GM19455 (cell line): Measurements from ENCODE around the gene SLC39A11.

ENCODE experiments used
- ATAC-seq: cut with Tn5 transposase; IDR thresholded peaks from one replicate; pipeline ENCODE4 v1.9.1; 2021; ENCODE audit not compliant: unreplicated experiment

SLC39A11 gene

GRCh38 chr17:72609501-72609900 is 483.0 kb downstream of the SLC39A11 start:
- no peak for ATAC-seq

- ATAC-seq: no peak
Observed at GRCh38 chr17:72608436-72608835, 484.1 kb downstream of the SLC39A11 start.

- no peak for ATAC-seq
Observed at GRCh38 chr17:72606656-72607055, 485.8 kb downstream of the SLC39A11 start.

GRCh38 chr17:72605543-72605942 is 486.9 kb downstream of the SLC39A11 start:
- ATAC-seq: no peak

GRCh38 chr17:72604518-72604917 is 488.0 kb downstream of the SLC39A11 start:
- ATAC-seq: no peak

- ATAC-seq: no peak
Observed at GRCh38 chr17:72603420-72604242, 488.9 kb downstream of the SLC39A11 start.

GRCh38 chr17:72602517-72603419 is 489.7 kb downstream of the SLC39A11 start:
- no peak for ATAC-seq

- ATAC-seq: no peak
Observed at GRCh38 chr17:72600934-72601333, 491.6 kb downstream of the SLC39A11 start.

GRCh38 chr17:72599891-72600290 is 492.6 kb downstream of the SLC39A11 start:
- no peak for ATAC-seq

GRCh38 chr17:72598695-72599094 is 493.8 kb downstream of the SLC39A11 start:
- ATAC-seq: no peak

- no peak for ATAC-seq
Observed at GRCh38 chr17:72597354-72598087, 495.0 kb downstream of the SLC39A11 start.
